Body of pancreas (tissue), 4 donors: ENCODE measurements around the gene TRAF3.

Experiments used
- POLR2A ChIP-seq, 3 donors: fragments of 450-650 bp; IDR thresholded peaks; one replicate each; pipeline ENCODE4 v1.6.1; 2016; ENCODE audit warnings: antibody characterized with exemption in 3 of 3, mild to moderate bottlenecking in 2 of 3
- TF ChIP-seq, protein P1 (sequence below), 7 experiments: fragments of 450-650 bp in 4 of 7; fragments of 200-600 bp in 3 of 7; sonication (generic) in 3 of 7; IDR thresholded peaks; one replicate each; pipeline ENCODE4 v1.5.1; 2016 to 2019; ENCODE audit warnings: antibody characterized with exemption in 7 of 7

GRCh38 chr14:102891556-102891955 lies 114.3 kb downstream of the TRAF3 start:
- no peak for TF ChIP-seq POLR2A (IDR thresholded peaks at IDR 0.05)
- TF ChIP-seq, protein P1, sequence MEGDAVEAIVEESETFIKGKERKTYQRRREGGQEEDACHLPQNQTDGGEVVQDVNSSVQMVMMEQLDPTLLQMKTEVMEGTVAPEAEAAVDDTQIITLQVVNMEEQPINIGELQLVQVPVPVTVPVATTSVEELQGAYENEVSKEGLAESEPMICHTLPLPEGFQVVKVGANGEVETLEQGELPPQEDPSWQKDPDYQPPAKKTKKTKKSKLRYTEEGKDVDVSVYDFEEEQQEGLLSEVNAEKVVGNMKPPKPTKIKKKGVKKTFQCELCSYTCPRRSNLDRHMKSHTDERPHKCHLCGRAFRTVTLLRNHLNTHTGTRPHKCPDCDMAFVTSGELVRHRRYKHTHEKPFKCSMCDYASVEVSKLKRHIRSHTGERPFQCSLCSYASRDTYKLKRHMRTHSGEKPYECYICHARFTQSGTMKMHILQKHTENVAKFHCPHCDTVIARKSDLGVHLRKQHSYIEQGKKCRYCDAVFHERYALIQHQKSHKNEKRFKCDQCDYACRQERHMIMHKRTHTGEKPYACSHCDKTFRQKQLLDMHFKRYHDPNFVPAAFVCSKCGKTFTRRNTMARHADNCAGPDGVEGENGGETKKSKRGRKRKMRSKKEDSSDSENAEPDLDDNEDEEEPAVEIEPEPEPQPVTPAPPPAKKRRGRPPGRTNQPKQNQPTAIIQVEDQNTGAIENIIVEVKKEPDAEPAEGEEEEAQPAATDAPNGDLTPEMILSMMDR (IDR thresholded peaks at IDR 0.05), result no peak
